Measurements from ENCODE around the gene UPK1B.

Gene UPK1B

GRCh38 chr3:119219069-119219468 lies 45.7 kb downstream of the UPK1B start:
- no peak overlapping the region for H3K27ac ChIP-seq
- no peak for TF ChIP-seq ZFX (IDR thresholded peaks at IDR 0.05; ENCODE audit: borderline replicate concordance)
- no peak for TF ChIP-seq CTCF (IDR thresholded peaks at IDR 0.05)

GRCh38 chr3:119220198-119220597 lies 46.8 kb downstream of the UPK1B start:
- TF ChIP-seq CTCF (IDR thresholded peaks at IDR 0.05) = no peak
- TF ChIP-seq ZFX (IDR thresholded peaks at IDR 0.05; ENCODE audit: borderline replicate concordance) = no peak
- no peak overlapping the region for H3K27ac ChIP-seq

GRCh38 chr3:119220970-119221667 lies 47.7 kb downstream of the UPK1B start:
- no peak overlapping the region for H3K27ac ChIP-seq
- TF ChIP-seq CTCF (IDR thresholded peaks at IDR 0.05) (no peak), ZFX (IDR thresholded peaks at IDR 0.05; ENCODE audit: borderline replicate concordance) (no peak)

- H3K27ac ChIP-seq = no peak overlapping the region
Observed at GRCh38 chr3:119221779-119222320, 48.5 kb downstream of the UPK1B start.

GRCh38 chr3:119222391-119222790 lies 49.0 kb downstream of the UPK1B start:
- TF ChIP-seq ZFX (IDR thresholded peaks at IDR 0.05; ENCODE audit: borderline replicate concordance) (no peak), CTCF (IDR thresholded peaks at IDR 0.05) (no peak)
- no peak overlapping the region for H3K27ac ChIP-seq

More at GRCh38 chr3:119221779-119222320, 48.5 kb downstream of the UPK1B start:
- no peak for TF ChIP-seq ZFX (IDR thresholded peaks at IDR 0.05; ENCODE audit: borderline replicate concordance)
- no peak for TF ChIP-seq CTCF (IDR thresholded peaks at IDR 0.05)

- H3K27ac ChIP-seq = no peak overlapping the region
- TF ChIP-seq CTCF (IDR thresholded peaks at IDR 0.05) = no peak
- TF ChIP-seq ZFX (IDR thresholded peaks at IDR 0.05; ENCODE audit: borderline replicate concordance) = no peak
Observed at GRCh38 chr3:119223511-119223910, 50.1 kb downstream of the UPK1B start.

- TF ChIP-seq ZFX (IDR thresholded peaks at IDR 0.05; ENCODE audit: borderline replicate concordance) = no peak
- TF ChIP-seq CTCF (IDR thresholded peaks at IDR 0.05) = no peak
- no peak overlapping the region for H3K27ac ChIP-seq
Observed at GRCh38 chr3:119225121-119225520, 51.7 kb downstream of the UPK1B start.
